HuH-7 (cell line): ENCODE data around the gene TIAL1.
"Not testable (repeated sequence)": the region's sequence is repeated elsewhere in the genome, so short reads cannot be mapped to it uniquely, and the experiment has no call there.

Source experiments
- DNase-seq: peaks from one replicate; pipeline ENCODE4 v3.0.0; 2011; ENCODE audit warnings: low spot score

Gene TIAL1

GRCh38 chr10:119613741-119614140 lies 17.0 kb upstream of the TIAL1 start:
- DNase-seq: no peak

DNA sequence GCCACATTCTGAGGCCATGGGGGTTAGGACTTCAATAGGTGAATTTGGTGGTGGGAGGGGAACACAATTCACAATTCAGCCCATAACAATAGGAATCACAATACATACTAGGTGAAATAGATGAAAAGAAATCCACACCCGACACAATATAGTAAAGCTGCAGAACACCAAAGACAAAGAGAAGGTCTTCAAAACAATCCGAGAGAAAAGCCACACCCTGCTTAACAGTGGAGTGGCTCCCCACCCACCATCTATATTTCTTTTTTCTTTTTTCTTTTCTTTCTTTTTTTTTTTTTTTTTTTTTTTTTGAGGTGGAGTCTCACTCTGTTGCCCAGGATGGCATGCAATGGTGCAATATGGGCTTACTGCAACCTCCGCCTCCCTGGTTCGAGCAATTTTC lies 14.7 kb upstream of the TIAL1 start:
- DNase-seq: no peak

GRCh38 chr10:119609516-119609915 lies 12.8 kb upstream of the TIAL1 start:
- no peak for DNase-seq

GRCh38 chr10:119608316-119609155 lies 11.8 kb upstream of the TIAL1 start:
- DNase-seq: peak; percentile 37

DNA sequence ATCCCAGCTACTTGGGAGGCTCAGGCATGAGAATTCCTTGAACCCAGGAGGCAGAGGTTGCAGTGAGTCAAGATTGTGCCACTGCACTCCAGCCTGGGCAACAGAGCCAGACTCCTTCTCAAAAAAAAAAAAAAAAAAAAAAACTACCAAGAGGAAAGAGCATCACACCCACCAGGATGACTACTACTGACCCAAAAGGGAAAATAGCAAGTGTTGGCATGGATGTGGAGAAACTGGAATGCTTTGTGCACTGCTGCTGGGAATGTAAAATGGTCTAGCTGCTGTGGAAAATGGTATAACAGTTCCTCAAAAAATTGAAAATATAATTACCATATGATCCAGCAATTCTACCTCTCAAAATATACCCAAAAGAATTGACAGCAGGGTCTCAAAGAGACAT lies 7.7 kb upstream of the TIAL1 start:
- DNase-seq: no peak

- peak; percentile 52 for DNase-seq
Observed at GRCh38 chr10:119602241-119603095, 5.7 kb upstream of the TIAL1 start.

DNA sequence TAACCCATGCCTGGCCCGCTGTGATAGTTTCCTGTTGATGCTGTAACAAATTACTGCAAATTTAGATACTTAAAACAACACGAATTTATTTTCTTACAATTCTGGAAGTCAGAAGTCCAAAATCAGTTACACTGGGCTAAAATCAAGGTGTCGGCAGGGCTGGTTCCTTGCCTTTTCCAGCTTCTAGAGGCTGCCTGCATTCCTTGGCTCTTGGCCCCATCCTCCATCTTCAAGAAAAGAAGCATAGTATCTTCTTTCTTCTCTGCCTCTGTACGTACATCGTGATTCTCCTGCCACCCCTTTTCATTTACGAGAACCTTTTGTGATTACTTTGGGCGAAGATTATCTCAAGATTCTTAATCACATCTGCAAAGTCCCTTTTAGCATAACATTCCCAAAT lies 1.6 kb upstream of the TIAL1 start:
- DNase-seq: no peak

- DNase-seq: no peak
Observed at GRCh38 chr10:119597405-119598186, 832 bp upstream of the TIAL1 start.

- no peak for DNase-seq
Observed at GRCh38 chr10:119595676-119596515, 868 bp downstream of the TIAL1 start.

DNA sequence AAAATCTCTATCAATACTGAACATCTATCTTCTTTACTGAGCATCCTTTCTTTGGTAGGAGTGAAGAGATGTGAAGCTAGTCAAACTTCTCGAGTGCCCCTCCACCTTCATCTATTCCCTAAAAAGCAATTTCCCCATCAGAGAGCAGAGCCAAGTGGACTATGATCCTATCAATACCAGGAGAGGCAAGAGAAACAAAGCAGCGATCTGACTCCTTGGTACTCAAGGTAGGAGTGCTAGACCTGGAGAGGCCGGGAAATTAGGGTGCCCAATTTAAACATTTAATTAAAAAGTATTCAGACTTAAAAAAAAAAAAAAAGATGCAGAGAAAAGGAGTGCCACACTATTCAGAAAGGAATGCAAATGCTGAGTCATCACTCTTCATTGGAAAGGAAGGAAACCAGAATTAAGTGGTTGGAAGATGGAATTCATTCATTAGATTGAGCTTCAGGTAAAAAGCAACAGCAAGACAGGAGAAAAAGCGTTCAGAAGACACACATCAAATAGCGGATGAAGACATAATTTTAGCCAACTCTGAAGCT lies 1.6 kb downstream of the TIAL1 start:
- no peak for DNase-seq

- no peak for DNase-seq
Observed at GRCh38 chr10:119588071-119588470, 8.7 kb downstream of the TIAL1 start.

- DNase-seq: no peak
Observed at GRCh38 chr10:119578355-119578754, 18.4 kb downstream of the TIAL1 start.

GRCh38 chr10:119575991-119576390 lies 20.8 kb downstream of the TIAL1 start:
- no peak for DNase-seq

DNA sequence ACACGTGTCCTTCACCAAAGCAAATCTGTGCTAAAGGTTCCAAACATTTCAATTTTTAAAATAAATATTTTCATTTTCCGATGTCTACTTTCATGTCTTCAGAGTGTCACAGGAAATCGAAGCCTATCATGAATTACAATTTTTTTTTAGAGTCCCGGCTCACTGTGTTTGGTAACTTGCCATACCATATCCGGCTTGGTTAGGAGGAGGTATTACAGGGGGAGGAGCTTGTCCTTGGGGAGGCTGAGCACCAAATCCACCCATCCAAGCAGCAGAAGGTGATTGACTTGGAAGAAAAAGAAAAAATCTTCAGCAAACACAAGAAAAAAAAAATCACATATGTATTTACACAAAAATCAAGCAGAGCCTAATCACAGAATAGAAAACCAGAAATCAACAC lies 21.3 kb downstream of the TIAL1 start:
- no peak for DNase-seq

- DNase-seq: no peak
Observed at GRCh38 chr10:119567978-119568377, 28.8 kb downstream of the TIAL1 start.

DNA sequence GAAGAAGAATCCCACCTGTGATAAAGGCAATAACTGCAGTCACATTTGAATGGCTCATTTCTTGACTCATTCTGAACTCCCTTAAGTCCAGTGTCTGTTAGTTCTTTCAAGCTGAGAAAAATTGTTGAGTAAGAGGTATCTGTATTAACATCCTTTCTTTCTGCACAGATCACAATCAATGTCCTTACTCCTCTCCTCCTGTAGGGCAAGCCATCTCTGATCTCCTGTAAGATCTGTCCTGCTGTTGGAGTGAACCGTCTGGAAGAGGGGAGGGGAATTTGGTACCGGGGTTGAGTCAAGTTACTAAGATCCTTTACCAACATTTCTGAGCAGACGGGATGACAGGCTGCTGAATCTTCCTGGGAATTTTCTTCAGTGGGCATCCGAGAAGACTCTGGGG lies 34.7 kb downstream of the TIAL1 start:
- DNase-seq: no peak

DNA sequence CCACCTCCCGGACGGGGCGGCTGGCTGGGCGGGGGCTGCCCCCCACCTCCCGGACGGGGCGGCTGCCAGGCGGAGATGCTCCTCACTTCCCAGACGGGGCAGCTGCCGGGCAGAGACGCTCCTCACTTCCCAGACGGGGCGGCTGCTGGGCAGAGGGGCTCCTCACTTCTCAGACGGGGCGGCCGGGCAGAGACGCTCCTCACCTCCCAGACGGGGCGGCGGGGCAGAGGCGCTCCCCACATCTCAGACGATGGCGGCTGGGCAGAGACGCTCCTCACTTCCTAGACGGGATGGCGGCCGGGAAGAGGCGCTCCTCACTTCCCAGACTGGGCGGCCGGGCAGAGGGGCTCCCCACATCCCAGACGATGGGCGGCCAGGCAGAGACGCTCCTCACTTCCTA lies 37.3 kb downstream of the TIAL1 start:
- DNase-seq: not testable (repeated sequence)

- not testable (repeated sequence) for DNase-seq
Observed at GRCh38 chr10:119556081-119556480, 40.7 kb downstream of the TIAL1 start.

- DNase-seq: no peak
Observed at GRCh38 chr10:119555178-119555784, 41.5 kb downstream of the TIAL1 start.

- no peak for DNase-seq
Observed at GRCh38 chr10:119550827-119551226, 45.9 kb downstream of the TIAL1 start.
